H1 (cell line): ENCODE results near the gene ATP2B1. TPM values are rescaled to one million over a fixed set of nuclear protein-coding genes. Genes with fewer than 3 reads are reported as not detected.

Experiments used
- ATF2 ChIP-seq: IDR thresholded peaks from 2 replicates; pipeline ENCODE4 v1.6.1; 2012; ENCODE audit warnings: low read length, inconsistent platforms
- CHD7 ChIP-seq: fragments of 300-600 bp; sonication (generic); IDR thresholded peaks from 2 replicates; pipeline ENCODE4 v1.7.1; 2012; ENCODE audit warnings: low read length, moderate library complexity, mild to moderate bottlenecking, inconsistent platforms; ENCODE audit not compliant: insufficient replicate concordance
- EP300 ChIP-seq, 2 experiments: IDR thresholded peaks; 1 replicate in 1 of 2; 2 replicates in 1 of 2; pipeline ENCODE4 v1.6.1; 2011 to 2012; ENCODE audit warnings: low read depth in 2 of 2, low read length in 2 of 2, mild to moderate bottlenecking in 2 of 2, borderline replicate concordance in 1 of 2, inconsistent platforms in 1 of 2, moderate library complexity in 1 of 2
- FOSL1 ChIP-seq: IDR thresholded peaks from 2 replicates; pipeline ENCODE4 v1.6.1; 2011; ENCODE audit warnings: mild to moderate bottlenecking, low read depth, low read length, moderate library complexity; ENCODE audit not compliant: insufficient read depth
- HDAC2 ChIP-seq, 2 experiments: fragments of 300-600 bp in 1 of 2; sonication (generic) in 1 of 2; IDR thresholded peaks; 2 replicates each; pipeline ENCODE4 v1.6.1; 2011 to 2012; ENCODE audit warnings: low read depth in 2 of 2, low read length in 2 of 2, mild to moderate bottlenecking in 2 of 2, moderate library complexity in 2 of 2, borderline replicate concordance in 1 of 2, inconsistent platforms in 1 of 2
- POLR2AphosphoS5 ChIP-seq: IDR thresholded peaks from 2 replicates; pipeline ENCODE4 v1.6.1; 2011; ENCODE audit warnings: low read depth, low read length
- SIX5 ChIP-seq: IDR thresholded peaks from 2 replicates; pipeline ENCODE4 v1.6.1; 2011; ENCODE audit warnings: mild to moderate bottlenecking, low read depth, low read length
- SP4 ChIP-seq: IDR thresholded peaks from 2 replicates; pipeline ENCODE4 v1.6.1; 2012; ENCODE audit warnings: low read length, inconsistent platforms
- YY1 ChIP-seq: IDR thresholded peaks from 2 replicates; pipeline ENCODE4 v1.6.1; 2011; ENCODE audit warnings: low read depth, mild to moderate bottlenecking, low read length
- polyA plus RNA-seq, 7 experiments: library from polyadenylated mRNA; depleted of rRNA in 3 of 7; stranded (reverse) in 5 of 7; unstranded in 2 of 7; fragments of >200 nt in 5 of 7; fragments of 200-250 nt in 2 of 7; gene quantifications; 1 replicate in 5 of 7; 2 replicates in 1 of 7; 4 replicates in 1 of 7; pipeline versions ENCODE4 v1.2.1 to v1.2.3, GENCODE V29; 2011 to 2013; ENCODE audit warnings: missing spikeins in 2 of 7, mixed read lengths in 2 of 7
- total RNA-seq: library from RNA; stranded (reverse); fragmentation: NEBNext Ultra II Directional; extraction: Animal tissue kit (Norgen Biotek cat#: 25700); gene quantifications from 2 replicates; pipeline ENCODE4 v1.2.1, GENCODE V29; 2021

The ATP2B1 gene
- total and polyA plus RNA-seq, 2 of the 8 experiments (the other 6 are each of a cell fraction or from before 2014, with no cell fraction given) = 4.3 to 32.0 TPM

- TF ChIP-seq CHD7 (no peak), SP4 (no peak), YY1 (no peak), FOSL1 (no peak), HDAC2 (IDR thresholded peaks at IDR 0.05; ENCODE audit: borderline replicate concordance in 1 of 2, low read depth in 2 of 2, low read length in 2 of 2) (no peak), SIX5 (no peak), ATF2 (no peak), POLR2AphosphoS5 (no peak), EP300 (IDR thresholded peaks at IDR 0.05; ENCODE audit: borderline replicate concordance in 1 of 2, low read depth in 2 of 2, low read length in 2 of 2) (no peak)
Measured at GRCh38 chr12:89753997-89754396, 45.4 kb upstream of the ATP2B1 start (continued).
